K562 (cell line): ENCODE measurements around the gene CMTM5. TPM values are rescaled to one million over a fixed set of nuclear protein-coding genes. Genes with fewer than 3 reads are reported as not detected.

Experiments used
- ATAC-seq: fragments of 200-7000 bp; cut with Tn5 transposase; 3 replicates; pipeline ENCODE4 v1.9.1; 2020; ENCODE audit warnings: moderate library complexity
- BruUV-seq: library from RNA; stranded (reverse); fragments of 400-500 nt; replicated peaks from 2 replicates; lab custom pipeline; 2021; lab: Mats Ljungman, UMichigan
- CTCF ChIA-PET: fragments of 300-600 bp; formaldehyde crosslinking; extraction: SDS; loops from one replicate; lab custom pipeline; 2021; ENCODE audit warnings: low intra/inter-chr PET ratio; lab: Yijun Ruan, JAX
- POLR2A ChIA-PET: fragments of 300-600, 350-650 bp; sonication (Branson Sonifier 250); formaldehyde crosslinking; extraction: SDS; loops from one replicate; lab custom pipeline; 2021; ENCODE audit warnings: antibody characterized with exemption, inconsistent platforms; lab: Yijun Ruan, JAX
- DNase-seq, 4 experiments: peaks; one replicate each; pipeline versions ENCODE4 v3.0.0 to v3.0.0-alpha.2; 2011 to 2018; ENCODE audit warnings: low spot score in 3 of 4, mixed read lengths in 3 of 4; ENCODE audit errors: extremely low read depth in 1 of 4
- FAIRE-seq: peaks from 2 replicates; lab custom pipeline; 2011; peaks lifted over from hg19 to GRCh38; lab: Jason Lieb, UNC
- H2AFZ ChIP-seq: 2 replicates; pipeline ENCODE4 v1.6.0; 2011; ENCODE audit warnings: low read depth, low read length, control low read depth, inconsistent platforms
- H3K27ac ChIP-seq: fragments of 200-600 bp; 3 replicates; pipeline ENCODE4 v1.8.0; 2011; ENCODE audit warnings: low read depth, mild to moderate bottlenecking, control low read depth, inconsistent platforms, low read length, moderate library complexity, mixed read lengths; ENCODE audit errors: extremely low read depth
- H3K27me3 ChIP-seq, 2 experiments: fragments of 300-600 bp in 1 of 2; 2 replicates in 1 of 2; 3 replicates in 1 of 2; pipeline versions ENCODE4 v1.6.0 to v1.8.0; 2011; ENCODE audit warnings: inconsistent platforms in 2 of 2, low read length in 2 of 2, mild to moderate bottlenecking in 1 of 2, mixed read lengths in 1 of 2, moderate library complexity in 1 of 2; ENCODE audit not compliant: control insufficient read depth in 2 of 2, insufficient read depth in 2 of 2
- H3K36me3 ChIP-seq: fragments of 300-600 bp; 3 replicates; pipeline ENCODE4 v1.8.0; 2011; ENCODE audit warnings: mild to moderate bottlenecking, low read length, inconsistent platforms; ENCODE audit not compliant: control insufficient read depth, insufficient read depth
- H3K4me1 ChIP-seq, 2 experiments: fragments of 200-600 bp in 1 of 2; replicated peaks in 1 of 2; 2 replicates in 1 of 2; 3 replicates in 1 of 2; pipeline versions ENCODE4 v1.5.1 to v1.8.0; 2011; ENCODE audit warnings: inconsistent platforms in 2 of 2, low read length in 2 of 2, mild to moderate bottlenecking in 1 of 2, mixed read lengths in 1 of 2, moderate library complexity in 1 of 2; ENCODE audit not compliant: control insufficient read depth in 2 of 2, insufficient read depth in 2 of 2
- H3K4me2 ChIP-seq: 2 replicates; pipeline ENCODE4 v1.6.1; 2011; ENCODE audit warnings: low read length, control low read depth, inconsistent platforms, mixed read lengths; ENCODE audit not compliant: insufficient read depth
- H3K4me3 ChIP-seq: fragments of 200-600 bp; sonication (generic), shearing (Covaris generic); 2 replicates; pipeline ENCODE4 v1.5.1; 2016; ENCODE audit warnings: control low read depth, inconsistent platforms
- H3K79me2 ChIP-seq: fragments of 200-600 bp; 3 replicates; pipeline ENCODE4 v1.8.0; 2011; ENCODE audit warnings: low read length, inconsistent platforms; ENCODE audit not compliant: control insufficient read depth, insufficient read depth
- H3K9ac ChIP-seq, 2 experiments: 2 replicates each; pipeline versions ENCODE4 v1.6.0 to v1.6.1; 2011; ENCODE audit warnings: low read depth in 2 of 2, low read length in 2 of 2, control low read depth in 1 of 2, inconsistent platforms in 1 of 2, mild to moderate bottlenecking in 1 of 2, mixed read lengths in 1 of 2; ENCODE audit not compliant: insufficient read depth in 1 of 2
- H3K9me1 ChIP-seq: one replicate; pipeline ENCODE4 v1.6.0; 2011; ENCODE audit warnings: inconsistent platforms, mild to moderate bottlenecking, low read length, moderate library complexity; ENCODE audit not compliant: control insufficient read depth, insufficient read depth
- H3K9me3 ChIP-seq: replicated peaks from 2 replicates; pipeline ENCODE4 v1.5.1; 2011; ENCODE audit warnings: low read depth, low read length, inconsistent platforms; ENCODE audit not compliant: control insufficient read depth, insufficient read depth
- H4K20me1 ChIP-seq: replicated peaks from 2 replicates; pipeline ENCODE4 v1.6.1; 2011; ENCODE audit warnings: low read length, inconsistent platforms, mixed read lengths; ENCODE audit not compliant: control insufficient read depth, insufficient read depth
- BRCA1 ChIP-seq, 2 experiments: fragments of 450-650 bp in 1 of 2; sonication (generic) in 1 of 2; formaldehyde crosslinking in 1 of 2; IDR thresholded peaks; 2 replicates each; pipeline versions ENCODE4 v1.5.0 to v1.6.1; 2017 to 2020; ENCODE audit warnings: mild to moderate bottlenecking in 1 of 2, missing genetic modification reagents in 1 of 2
- CBFA2T2 ChIP-seq: fragments of 450-650 bp; conservative IDR thresholded peaks from 2 replicates; pipeline ENCODE4 v1.6.1; 2017; ENCODE audit warnings: mild to moderate bottlenecking
- HNRNPLL ChIP-seq: fragments of 200-400 bp; formaldehyde crosslinking; IDR thresholded peaks from 2 replicates; pipeline ENCODE4 v1.6.1; 2017; ENCODE audit warnings: low read length, low read depth, mild to moderate bottlenecking; ENCODE audit not compliant: poor library complexity, severe bottlenecking
- NFATC3 ChIP-seq: fragments of 450-650 bp; IDR thresholded peaks from 2 replicates; pipeline ENCODE4 v1.6.1; 2017; ENCODE audit warnings: mild to moderate bottlenecking
- NFIX ChIP-seq: fragments of 250-450 bp; sonication (Bioruptor Pico); IDR thresholded peaks from 2 replicates; pipeline ENCODE4 v1.4.0; 2020; ENCODE audit warnings: low read depth, mild to moderate bottlenecking, moderate library complexity
- NR2C2 ChIP-seq, 2 experiments: fragments of 200-800 bp in 1 of 2; sonication (Bioruptor generic) in 1 of 2; sonication (generic) in 1 of 2; formaldehyde crosslinking in 1 of 2; IDR thresholded peaks; 2 replicates each; pipeline versions ENCODE4 v1.6.1 to v1.8.0; 2016 to 2022; ENCODE audit warnings: mild to moderate bottlenecking in 1 of 2, missing compliant biosample characterization in 1 of 2, missing genetic modification characterization in 1 of 2, missing genetic modification reagents in 1 of 2
- PHF21A ChIP-seq: fragments of 450-650 bp; IDR thresholded peaks from 2 replicates; pipeline ENCODE4 v1.6.1; 2017; ENCODE audit warnings: low read depth, borderline replicate concordance
- PML ChIP-seq: IDR thresholded peaks from 2 replicates; pipeline ENCODE4 v1.6.1; 2012; ENCODE audit warnings: low read length, inconsistent platforms
- RBM39 ChIP-seq: fragments of 200-400 bp; formaldehyde crosslinking; optimal IDR thresholded peaks from 2 replicates; pipeline ENCODE3; 2018; ENCODE audit warnings: low read depth, low read length
- ZBTB1 ChIP-seq: sonication (generic); formaldehyde crosslinking; IDR thresholded peaks from 2 replicates; pipeline ENCODE4 v1.8.1; 2023; ENCODE audit warnings: missing genetic modification reagents, low read depth, mild to moderate bottlenecking, borderline replicate concordance
- ZNF224 ChIP-seq: sonication (generic); formaldehyde crosslinking; IDR thresholded peaks from 2 replicates; pipeline ENCODE4 v1.8.0; 2022; ENCODE audit warnings: mild to moderate bottlenecking, missing genetic modification reagents
- ZNF324 ChIP-seq: fragments of 250-450 bp; sonication (Bioruptor Pico); IDR thresholded peaks from 2 replicates; pipeline ENCODE4 v1.4.0; 2020; ENCODE audit warnings: mild to moderate bottlenecking
- WGBS: fragments of 100-300 bp; shearing (Covaris generic); methylation state at CpG from one replicate; pipeline ENCODE4 v1.1.6; 2016; ENCODE audit warnings: low coverage, mixed read lengths; ENCODE audit not compliant: insufficient coverage; ENCODE audit errors: missing lambda C conversion rate; 5-methylcytosine and 5-hydroxymethylcytosine counted together
- in situ Hi-C: fragments of 300-500 bp; cut with MboI; formaldehyde crosslinking; loops from 4 replicates; pipeline ENCODE4 v1.15.0; 2018; ENCODE audit warnings: inconsistent platforms, mixed read lengths
- intact Hi-C: fragments of 100-400 bp; cut with micrococcal nuclease; formaldehyde crosslinking; loops from 2 replicates; pipeline ENCODE4 v1.14.2; 2022
- polyA plus RNA-seq, 8 experiments: library from polyadenylated mRNA; depleted of rRNA in 4 of 8; stranded (reverse) in 5 of 8; unstranded in 3 of 8; fragments of >200 nt; fragmentation: Nextera tagmentation in 2 of 8; fragmentation: Illumina TruSeq in 1 of 8; extraction: Ambion mirVana in 2 of 8; extraction: Trizol in 1 of 8; gene quantifications; 2 replicates each; pipeline versions ENCODE4 v1.2.1 to v1.2.3, GENCODE V29; 2011 to 2014; ENCODE audit warnings: inconsistent platforms in 1 of 8, missing spikeins in 1 of 8
- total RNA-seq, 7 experiments: library from RNA; depleted of rRNA in 6 of 7; stranded (reverse); fragments of >200 nt in 6 of 7; fragmentation: Illumina TruSeq in 2 of 7; extraction: Trizol in 2 of 7; gene quantifications; 2 replicates each; pipeline versions ENCODE4 v1.2.1 to v1.2.3, GENCODE V29; 2011 to 2021; ENCODE audit warnings: low replicate concordance in 1 of 7
- TF ChIP-seq, protein P1 (sequence below): fragments of 450-650 bp; IDR thresholded peaks from 2 replicates; pipeline ENCODE4 v1.6.1; 2014; ENCODE audit warnings: low read depth, mild to moderate bottlenecking, moderate library complexity, borderline replicate concordance
- TF ChIP-seq, protein P2 (sequence below), 2 experiments: fragments of 450-650 bp; IDR thresholded peaks; 2 replicates each; pipeline ENCODE4 v1.6.1; 2018; ENCODE audit warnings: mild to moderate bottlenecking in 2 of 2, low read depth in 1 of 2; ENCODE audit not compliant: partially characterized antibody in 2 of 2
- TF ChIP-seq, protein P3 (sequence below), 3 experiments: IDR thresholded peaks in 2 of 3; conservative IDR thresholded peaks in 1 of 3; 2 replicates each; pipeline ENCODE4 v1.5.1; 2011 to 2012; ENCODE audit warnings: low read length in 3 of 3, mild to moderate bottlenecking in 3 of 3, control low read depth in 2 of 3, improper control_type of control experiment in 1 of 3, inconsistent platforms in 1 of 3, low read depth in 1 of 3, mixed read lengths in 1 of 3, moderate library complexity in 1 of 3; ENCODE audit not compliant: insufficient read depth in 2 of 3

Gene CMTM5
- total and polyA plus RNA-seq, 9 of the 15 experiments (the other 6 are each of a cell fraction or from before 2014, with no cell fraction given): 0.21 TPM; not detected in 8

DNA sequence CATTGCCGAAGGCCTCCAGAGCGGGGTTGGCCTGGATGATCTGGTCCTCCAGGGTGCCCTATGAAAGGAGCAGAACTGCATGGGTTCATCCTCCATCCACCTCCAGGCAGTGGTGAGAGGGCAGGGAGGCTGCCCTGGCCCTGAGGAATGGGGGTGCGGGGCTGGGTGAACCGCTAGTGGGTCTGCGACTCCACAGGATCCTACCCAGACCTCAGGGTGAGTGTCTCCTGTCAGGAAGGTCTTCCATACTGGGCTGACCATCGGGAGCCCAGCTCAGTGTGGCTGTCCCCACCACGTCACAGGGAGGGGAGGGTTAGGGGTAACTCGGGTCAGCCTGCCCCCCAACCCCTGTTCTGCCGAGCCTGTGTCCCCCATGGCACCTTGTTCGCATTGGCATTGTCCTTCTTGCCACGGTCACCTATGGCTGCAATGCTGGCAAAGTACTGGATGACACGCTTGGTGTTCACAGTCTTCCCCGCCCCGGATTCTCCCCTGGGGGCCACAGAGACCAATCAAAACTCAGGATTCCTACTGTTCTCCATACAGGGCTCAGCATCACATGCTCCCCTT lies 27.6 kb downstream of the CMTM5 start:
- Histone ChIP-seq H3K9me3 (no peaks in the 10 kb centered on the region), H3K79me2 (no peaks in the 10 kb centered on the region), H2AFZ (no peak overlapping the region), H3K4me3 (no peak overlapping the region), H3K27me3 (peaks cover 14 to 66% of the 10 kb centered on the region in 2 experiments; a peak in 4 of 5 replicates), H3K27ac (no peak overlapping the region), H3K9ac (no peak overlapping the region), H3K9me1 (no peaks in the 10 kb centered on the region), H4K20me1 (no peaks in the 10 kb centered on the region), H3K4me1 (peaks cover 0 to 6% of the 10 kb centered on the region in 2 experiments; a peak in 2 of 5 replicates), H3K4me2 (no peak overlapping the region), H3K36me3 (no peaks in the 10 kb centered on the region)
- in situ Hi-C loops (no loop called here), intact Hi-C loops (no loop called here)
- POLR2A ChIA-PET: no interaction called here
- WGBS: 6% methylated on average over 10 of the region's 14 CpGs
- FAIRE-seq (no peak), DNase-seq (no peak), ATAC-seq (no peak)
- CTCF ChIA-PET: no interaction called here
- no TSS peak for BruUV-seq
- TF ChIP-seq, protein P1, sequence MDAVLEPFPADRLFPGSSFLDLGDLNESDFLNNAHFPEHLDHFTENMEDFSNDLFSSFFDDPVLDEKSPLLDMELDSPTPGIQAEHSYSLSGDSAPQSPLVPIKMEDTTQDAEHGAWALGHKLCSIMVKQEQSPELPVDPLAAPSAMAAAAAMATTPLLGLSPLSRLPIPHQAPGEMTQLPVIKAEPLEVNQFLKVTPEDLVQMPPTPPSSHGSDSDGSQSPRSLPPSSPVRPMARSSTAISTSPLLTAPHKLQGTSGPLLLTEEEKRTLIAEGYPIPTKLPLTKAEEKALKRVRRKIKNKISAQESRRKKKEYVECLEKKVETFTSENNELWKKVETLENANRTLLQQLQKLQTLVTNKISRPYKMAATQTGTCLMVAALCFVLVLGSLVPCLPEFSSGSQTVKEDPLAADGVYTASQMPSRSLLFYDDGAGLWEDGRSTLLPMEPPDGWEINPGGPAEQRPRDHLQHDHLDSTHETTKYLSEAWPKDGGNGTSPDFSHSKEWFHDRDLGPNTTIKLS: no peak
- TF ChIP-seq ZBTB1: no peak
- TF ChIP-seq ZNF224 (CRISPR knock-in tag): no peak
- TF ChIP-seq HNRNPLL: no peak
- no peak for TF ChIP-seq NFATC3
- no peak for TF ChIP-seq PHF21A
- TF ChIP-seq ZNF324 (CRISPR knock-in tag): no peak
- TF ChIP-seq, protein P2, sequence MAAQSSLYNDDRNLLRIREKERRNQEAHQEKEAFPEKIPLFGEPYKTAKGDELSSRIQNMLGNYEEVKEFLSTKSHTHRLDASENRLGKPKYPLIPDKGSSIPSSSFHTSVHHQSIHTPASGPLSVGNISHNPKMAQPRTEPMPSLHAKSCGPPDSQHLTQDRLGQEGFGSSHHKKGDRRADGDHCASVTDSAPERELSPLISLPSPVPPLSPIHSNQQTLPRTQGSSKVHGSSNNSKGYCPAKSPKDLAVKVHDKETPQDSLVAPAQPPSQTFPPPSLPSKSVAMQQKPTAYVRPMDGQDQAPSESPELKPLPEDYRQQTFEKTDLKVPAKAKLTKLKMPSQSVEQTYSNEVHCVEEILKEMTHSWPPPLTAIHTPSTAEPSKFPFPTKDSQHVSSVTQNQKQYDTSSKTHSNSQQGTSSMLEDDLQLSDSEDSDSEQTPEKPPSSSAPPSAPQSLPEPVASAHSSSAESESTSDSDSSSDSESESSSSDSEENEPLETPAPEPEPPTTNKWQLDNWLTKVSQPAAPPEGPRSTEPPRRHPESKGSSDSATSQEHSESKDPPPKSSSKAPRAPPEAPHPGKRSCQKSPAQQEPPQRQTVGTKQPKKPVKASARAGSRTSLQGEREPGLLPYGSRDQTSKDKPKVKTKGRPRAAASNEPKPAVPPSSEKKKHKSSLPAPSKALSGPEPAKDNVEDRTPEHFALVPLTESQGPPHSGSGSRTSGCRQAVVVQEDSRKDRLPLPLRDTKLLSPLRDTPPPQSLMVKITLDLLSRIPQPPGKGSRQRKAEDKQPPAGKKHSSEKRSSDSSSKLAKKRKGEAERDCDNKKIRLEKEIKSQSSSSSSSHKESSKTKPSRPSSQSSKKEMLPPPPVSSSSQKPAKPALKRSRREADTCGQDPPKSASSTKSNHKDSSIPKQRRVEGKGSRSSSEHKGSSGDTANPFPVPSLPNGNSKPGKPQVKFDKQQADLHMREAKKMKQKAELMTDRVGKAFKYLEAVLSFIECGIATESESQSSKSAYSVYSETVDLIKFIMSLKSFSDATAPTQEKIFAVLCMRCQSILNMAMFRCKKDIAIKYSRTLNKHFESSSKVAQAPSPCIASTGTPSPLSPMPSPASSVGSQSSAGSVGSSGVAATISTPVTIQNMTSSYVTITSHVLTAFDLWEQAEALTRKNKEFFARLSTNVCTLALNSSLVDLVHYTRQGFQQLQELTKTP (IDR thresholded peaks at IDR 0.05; ENCODE audit: low read depth in 1 of 2, partially characterized antibody in 2 of 2): no peak
- TF ChIP-seq CBFA2T2: no peak
- TF ChIP-seq PML: no peak
- TF ChIP-seq, protein P3, sequence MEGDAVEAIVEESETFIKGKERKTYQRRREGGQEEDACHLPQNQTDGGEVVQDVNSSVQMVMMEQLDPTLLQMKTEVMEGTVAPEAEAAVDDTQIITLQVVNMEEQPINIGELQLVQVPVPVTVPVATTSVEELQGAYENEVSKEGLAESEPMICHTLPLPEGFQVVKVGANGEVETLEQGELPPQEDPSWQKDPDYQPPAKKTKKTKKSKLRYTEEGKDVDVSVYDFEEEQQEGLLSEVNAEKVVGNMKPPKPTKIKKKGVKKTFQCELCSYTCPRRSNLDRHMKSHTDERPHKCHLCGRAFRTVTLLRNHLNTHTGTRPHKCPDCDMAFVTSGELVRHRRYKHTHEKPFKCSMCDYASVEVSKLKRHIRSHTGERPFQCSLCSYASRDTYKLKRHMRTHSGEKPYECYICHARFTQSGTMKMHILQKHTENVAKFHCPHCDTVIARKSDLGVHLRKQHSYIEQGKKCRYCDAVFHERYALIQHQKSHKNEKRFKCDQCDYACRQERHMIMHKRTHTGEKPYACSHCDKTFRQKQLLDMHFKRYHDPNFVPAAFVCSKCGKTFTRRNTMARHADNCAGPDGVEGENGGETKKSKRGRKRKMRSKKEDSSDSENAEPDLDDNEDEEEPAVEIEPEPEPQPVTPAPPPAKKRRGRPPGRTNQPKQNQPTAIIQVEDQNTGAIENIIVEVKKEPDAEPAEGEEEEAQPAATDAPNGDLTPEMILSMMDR (IDR thresholded peaks at IDR 0.05 in 2 of 3, conservative IDR thresholded peaks at IDR 0.05 in 1 of 3; ENCODE audit: insufficient read depth in 2 of 3, low read depth in 1 of 3, low read length in 3 of 3): no peak
- no peak for TF ChIP-seq NFIX (CRISPR knock-in tag)
- TF ChIP-seq RBM39: no peak
- no peak for TF ChIP-seq NR2C2 (CRISPR knock-in tag; IDR thresholded peaks at IDR 0.05)
- no peak for TF ChIP-seq NR2C2 (tag; IDR thresholded peaks at IDR 0.05)
- no peak for TF ChIP-seq BRCA1 (IDR thresholded peaks at IDR 0.05)
- TF ChIP-seq BRCA1 (CRISPR knock-in tag; IDR thresholded peaks at IDR 0.05): no peak
